ENCODE results near the gene PARD3B.

PARD3B gene

GRCh38 chr2:205220559-205220958 is 675.3 kb downstream of the PARD3B start:
- no peak for DNase-seq

GRCh38 chr2:205232086-205232485 is 686.8 kb downstream of the PARD3B start:
- DNase-seq, result no peak

GRCh38 chr2:205235434-205235833 is 690.2 kb downstream of the PARD3B start:
- no peak for DNase-seq

GRCh38 chr2:205237524-205237923 is 692.2 kb downstream of the PARD3B start:
- no peak for DNase-seq

GRCh38 chr2:205245001-205245400 is 699.7 kb downstream of the PARD3B start:
- no peak for DNase-seq

- no peak for DNase-seq
Measured at GRCh38 chr2:205245652-205246051, 700.4 kb downstream of the PARD3B start.

- DNase-seq, result no peak
Measured at GRCh38 chr2:205259121-205259520, 713.8 kb downstream of the PARD3B start.

- DNase-seq, result no peak
Measured at GRCh38 chr2:205261516-205262020, 716.3 kb downstream of the PARD3B start.

- no peak for DNase-seq
Measured at GRCh38 chr2:205267323-205267722, 722.0 kb downstream of the PARD3B start.

- no peak for DNase-seq
Measured at GRCh38 chr2:205270689-205271088, 725.4 kb downstream of the PARD3B start.

GRCh38 chr2:205273148-205273547 is 727.9 kb downstream of the PARD3B start:
- no peak for DNase-seq

- no peak for DNase-seq
Measured at GRCh38 chr2:205273627-205274026, 728.4 kb downstream of the PARD3B start.

GRCh38 chr2:205274801-205275200 is 729.5 kb downstream of the PARD3B start:
- DNase-seq, result no peak

GRCh38 chr2:205276116-205276777 is 731.0 kb downstream of the PARD3B start:
- no peak for DNase-seq

- DNase-seq, result no peak
Measured at GRCh38 chr2:205280596-205281236, 735.4 kb downstream of the PARD3B start.

GRCh38 chr2:205283736-205284270 is 738.5 kb downstream of the PARD3B start:
- DNase-seq, result no peak

GRCh38 chr2:205284334-205284733 is 739.1 kb downstream of the PARD3B start:
- no peak for DNase-seq

GRCh38 chr2:205287316-205287715 is 742.0 kb downstream of the PARD3B start:
- DNase-seq, result no peak

- no peak for DNase-seq
Measured at GRCh38 chr2:205288686-205289085, 743.4 kb downstream of the PARD3B start.

- DNase-seq, result no peak
Measured at GRCh38 chr2:205290299-205290698, 745.0 kb downstream of the PARD3B start.

- no peak for DNase-seq
Measured at GRCh38 chr2:205292665-205293295, 747.5 kb downstream of the PARD3B start.

GRCh38 chr2:205293559-205293958 is 748.3 kb downstream of the PARD3B start:
- DNase-seq, result no peak

- no peak for DNase-seq
Measured at GRCh38 chr2:205296959-205297358, 751.7 kb downstream of the PARD3B start.

- DNase-seq, result no peak
Measured at GRCh38 chr2:205297368-205297767, 752.1 kb downstream of the PARD3B start.
